ENCODE measurements around the gene HEBP1.
"Not testable (repeated sequence)": the region's sequence is repeated elsewhere in the genome, so short reads cannot be mapped to it uniquely, and the experiment has no call there.

HEBP1 gene, protein sequence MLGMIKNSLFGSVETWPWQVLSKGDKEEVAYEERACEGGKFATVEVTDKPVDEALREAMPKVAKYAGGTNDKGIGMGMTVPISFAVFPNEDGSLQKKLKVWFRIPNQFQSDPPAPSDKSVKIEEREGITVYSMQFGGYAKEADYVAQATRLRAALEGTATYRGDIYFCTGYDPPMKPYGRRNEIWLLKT

DNA sequence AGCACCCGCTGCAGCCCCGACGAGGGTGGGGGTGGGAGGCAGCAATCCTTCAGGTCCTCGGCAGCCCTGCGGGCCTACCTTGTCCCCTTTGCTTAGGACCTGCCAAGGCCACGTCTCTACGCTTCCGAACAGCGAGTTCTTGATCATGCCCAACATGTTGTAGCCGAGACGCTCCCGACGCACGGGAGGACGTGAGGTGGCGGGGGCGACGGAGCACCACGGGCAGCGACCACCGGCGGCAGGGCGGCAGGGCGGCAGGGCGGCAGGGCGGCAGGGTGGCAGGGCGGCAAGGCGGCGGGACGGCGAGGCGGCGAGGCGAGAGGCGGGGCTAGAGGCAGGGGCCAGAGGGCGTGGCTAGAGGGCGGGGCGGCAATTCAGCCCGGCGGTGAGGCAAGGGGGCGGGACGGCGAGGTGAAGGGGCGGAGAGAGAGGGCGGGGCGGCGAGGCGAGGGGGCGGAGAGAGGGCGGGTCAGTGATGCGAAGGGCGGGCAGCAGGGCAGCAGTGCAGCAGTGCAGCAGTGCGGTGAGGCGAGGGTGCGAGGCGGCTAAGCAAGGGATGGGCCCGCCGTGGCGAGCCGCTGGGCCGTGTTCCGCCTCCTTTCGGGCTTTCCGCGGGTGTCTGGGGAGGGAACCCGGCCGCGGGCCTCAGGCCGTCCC, at the start of gene HEBP1:
Gene HEBP1 (minus strand): TSS at position 307 of the 657 bp plus-strand sequence. CDS start 151 bp downstream, at position 156.
- Mint-ChIP-seq H3K27ac (peak within 1 kb of the TSS; percentile 79), H3K9me3 (no peaks in the 10 kb centered on the region), H3K4me1 (peaks cover 38% of the 10 kb centered on the region), H3K27me3 (no peaks in the 10 kb centered on the region), H3K36me3 (no peaks in the 10 kb centered on the region), H3K4me3 (peak within 1 kb of the TSS; percentile 92)

DNA sequence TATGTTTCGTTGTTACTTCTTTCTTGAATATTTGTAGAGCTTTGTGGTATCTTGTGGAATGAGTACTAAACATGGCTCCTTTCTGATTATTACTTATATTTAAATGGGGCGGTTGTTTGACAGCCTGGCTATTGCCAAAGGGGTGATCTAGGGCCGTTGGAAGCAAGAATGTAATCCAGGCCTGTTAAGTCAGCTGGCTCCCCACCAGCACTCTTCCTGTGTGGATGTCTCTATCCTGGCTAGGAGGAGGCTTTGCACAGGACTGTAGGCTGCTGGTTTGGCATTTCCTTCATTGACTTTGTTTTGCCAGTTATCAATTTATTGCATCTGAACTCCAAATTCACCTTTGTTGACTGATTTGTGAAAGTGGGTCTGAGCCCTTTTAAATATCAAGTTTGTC, 49.8 kb upstream of the HEBP1 start:
- Mint-ChIP-seq H3K4me1 (peaks cover 13% of the 10 kb centered on the region), H3K36me3 (peaks cover 2% of the 10 kb centered on the region), H3K9me3 (no peaks in the 10 kb centered on the region), H3K27me3 (no peaks in the 10 kb centered on the region), H3K27ac (no peak overlapping the region), H3K4me3 (no peak overlapping the region)

DNA sequence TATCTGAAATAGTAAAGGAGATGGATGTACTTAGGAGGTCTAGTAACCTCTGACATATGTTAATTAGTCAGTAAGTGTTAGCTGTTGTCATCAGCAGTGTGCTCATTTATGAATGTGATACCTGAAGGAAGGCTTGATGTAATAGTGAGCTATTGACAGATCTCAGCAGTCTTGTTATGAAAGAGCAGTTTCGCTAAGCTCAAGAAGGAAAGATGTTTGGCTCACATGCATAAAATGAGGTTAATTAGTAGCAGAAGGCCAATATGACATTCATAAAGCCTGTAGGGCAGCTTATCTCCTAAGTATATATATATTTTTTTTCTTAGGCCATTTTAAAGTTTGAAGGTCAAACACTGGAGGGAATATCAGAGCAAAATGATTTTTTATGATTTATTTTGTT, 46.9 kb upstream of the HEBP1 start:
- Mint-ChIP-seq H3K27me3 (no peaks in the 10 kb centered on the region), H3K27ac (no peak overlapping the region), H3K4me3 (no peak overlapping the region), H3K9me3 (no peaks in the 10 kb centered on the region), H3K36me3 (no peaks in the 10 kb centered on the region), H3K4me1 (peaks cover 15% of the 10 kb centered on the region)

DNA sequence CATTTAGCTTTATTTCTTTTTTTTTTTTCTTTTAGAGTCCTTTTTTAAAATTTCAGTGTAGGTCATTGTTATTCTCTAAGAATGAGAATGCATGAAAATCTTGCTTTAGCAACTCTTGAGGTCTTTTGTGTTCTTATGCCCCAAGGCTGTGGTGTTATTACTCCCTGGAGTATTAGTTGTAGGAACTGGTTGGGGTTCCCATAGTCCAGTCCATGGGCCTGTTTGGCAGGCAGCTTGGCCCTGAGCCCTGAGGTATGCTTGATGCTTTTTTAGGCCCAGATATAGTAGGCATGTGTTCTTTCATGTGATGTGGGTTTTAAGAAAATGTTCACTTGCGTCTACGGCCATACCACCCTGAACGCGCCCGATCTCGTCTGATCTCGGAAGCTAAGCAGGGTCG, 45.8 kb upstream of the HEBP1 start:
- H3K4me1 Mint-ChIP-seq, result peaks cover 15% of the 10 kb centered on the region
- H3K36me3 Mint-ChIP-seq, result no peaks in the 10 kb centered on the region
- no peak overlapping the region for H3K27ac Mint-ChIP-seq
- H3K9me3 Mint-ChIP-seq, result no peaks in the 10 kb centered on the region
- H3K4me3 Mint-ChIP-seq, result peak overlapping the region; percentile 87
- H3K27me3 Mint-ChIP-seq, result no peaks in the 10 kb centered on the region

DNA sequence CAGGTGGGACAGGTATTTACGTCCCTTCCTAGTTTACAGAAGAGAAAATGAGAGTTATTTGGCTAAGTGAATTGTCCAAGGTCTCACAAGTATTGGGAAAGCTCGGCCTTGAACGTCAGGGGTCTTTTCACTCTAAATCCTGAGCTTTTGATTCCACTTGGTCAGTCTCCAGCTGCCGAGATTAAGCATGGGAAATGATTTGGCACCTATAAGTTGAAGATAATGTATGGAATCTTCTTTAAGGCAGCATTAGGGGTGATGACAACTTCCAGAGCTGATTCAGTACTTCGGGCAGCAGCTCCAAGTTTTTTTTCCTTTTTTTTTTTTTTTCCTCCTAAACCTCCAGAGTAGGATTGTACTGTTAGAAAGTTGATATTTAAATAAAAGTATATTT, 44.8 kb upstream of the HEBP1 start:
- Mint-ChIP-seq H3K9me3 (no peaks in the 10 kb centered on the region), H3K4me1 (peaks cover 15% of the 10 kb centered on the region), H3K36me3 (no peaks in the 10 kb centered on the region), H3K27me3 (no peaks in the 10 kb centered on the region), H3K4me3 (peak overlapping the region; percentile 87), H3K27ac (no peak overlapping the region)

DNA sequence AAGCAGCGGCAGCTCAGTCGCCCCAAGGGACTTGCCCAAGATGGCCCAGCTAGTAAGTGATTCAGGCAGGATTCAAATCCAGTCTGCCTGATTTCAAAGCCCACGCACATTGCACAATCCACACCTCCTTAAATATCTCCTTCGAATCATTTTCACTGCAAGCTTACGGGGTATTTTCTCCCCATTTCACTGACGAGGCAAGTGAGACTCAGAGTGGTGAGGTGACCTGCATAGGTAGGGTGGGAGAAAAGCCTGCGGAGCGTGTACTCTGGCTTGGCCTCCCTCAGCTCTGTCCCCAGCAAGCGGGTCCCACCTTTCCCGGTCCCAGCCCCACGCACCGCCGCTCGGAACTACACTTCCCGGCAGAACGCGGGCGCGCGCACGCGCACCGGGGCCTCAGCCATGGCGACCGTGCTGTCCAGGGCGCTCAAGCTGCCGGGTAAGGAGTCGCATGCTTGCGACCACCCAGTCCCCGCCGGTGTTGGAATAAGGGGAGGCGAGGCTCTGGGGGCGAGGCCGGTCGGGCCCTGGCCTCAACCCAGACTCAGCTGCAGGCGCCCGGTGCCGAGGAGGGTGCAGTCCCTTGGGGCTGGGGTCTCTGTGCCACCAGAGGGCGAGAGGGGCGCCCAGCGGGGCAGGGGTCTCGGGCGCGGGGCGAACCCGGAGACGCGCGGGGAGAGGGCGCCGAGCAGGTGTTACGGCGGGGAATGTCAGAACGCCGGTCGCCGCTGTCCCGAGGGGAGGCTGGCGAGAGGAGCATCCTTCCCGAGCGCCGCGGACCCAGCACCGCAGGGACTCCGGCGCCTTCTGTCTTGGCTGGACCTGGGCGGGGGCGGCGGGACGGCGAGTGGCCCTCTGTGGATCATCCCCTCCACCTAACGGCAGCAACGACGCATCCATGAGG, 44.2 kb upstream of the HEBP1 start, which contains the start of gene FAM234B:
Gene FAM234B (plus strand): TSS at position 380 of the 904 bp plus-strand sequence. CDS start 23 bp downstream, at position 403.
- no peaks in the 10 kb centered on the region for H3K9me3 Mint-ChIP-seq
- H3K27me3 Mint-ChIP-seq, result no peaks in the 10 kb centered on the region
- H3K4me3 Mint-ChIP-seq, result peak within 1 kb of the TSS; percentile 87
- no peaks in the 10 kb centered on the region for H3K36me3 Mint-ChIP-seq
- H3K4me1 Mint-ChIP-seq, result peaks cover 15% of the 10 kb centered on the region
- H3K27ac Mint-ChIP-seq, result peak within 1 kb of the TSS; percentile 81

DNA sequence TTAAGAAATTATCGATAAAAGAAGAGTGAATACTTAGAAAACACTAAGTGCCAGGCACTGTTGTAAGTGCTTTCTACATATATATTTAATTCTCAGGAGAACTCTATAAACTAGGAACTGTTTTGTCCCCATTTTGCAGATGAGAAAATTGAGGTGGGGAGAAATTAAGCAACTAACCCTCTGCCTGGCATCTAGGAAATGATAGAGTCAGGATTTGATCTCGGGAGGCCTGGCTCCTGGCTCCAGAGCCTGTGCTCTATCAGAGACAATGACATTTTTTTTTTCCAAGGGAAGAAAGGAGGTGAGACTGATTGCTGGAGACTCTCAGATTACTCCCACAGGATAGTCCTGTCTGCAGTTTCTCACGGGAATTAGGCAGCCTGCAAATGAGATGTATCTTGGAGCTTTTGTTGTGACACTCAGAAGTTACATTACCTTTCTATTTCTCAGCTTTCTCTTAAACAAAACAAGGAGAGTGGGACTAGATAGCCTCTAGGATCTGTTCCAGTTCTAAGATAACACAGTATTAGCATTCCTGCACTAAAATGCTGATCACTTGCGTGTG, 42.7 kb upstream of the HEBP1 start:
- Mint-ChIP-seq H3K36me3 (no peaks in the 10 kb centered on the region), H3K4me3 (peak overlapping the region; percentile 62)

DNA sequence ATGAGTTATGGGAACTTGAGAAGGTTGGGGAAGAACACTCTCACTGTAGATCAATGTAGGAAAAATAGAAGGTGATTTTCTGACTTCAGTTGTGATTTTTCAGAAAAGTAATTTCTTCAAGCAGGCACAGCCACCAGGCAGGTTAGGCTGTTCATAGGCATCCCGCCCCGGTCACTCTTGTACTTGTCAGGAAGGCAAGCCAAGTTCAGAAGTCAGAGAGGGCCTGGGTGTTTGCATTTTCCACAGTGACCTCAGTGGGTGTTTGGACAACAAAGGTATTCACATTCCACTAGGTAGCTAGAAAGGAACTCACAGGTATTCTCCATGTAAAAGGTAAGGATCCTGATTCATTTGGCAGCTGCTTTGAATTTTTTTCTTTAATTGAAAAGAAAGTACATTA, 41.2 kb upstream of the HEBP1 start:
- Mint-ChIP-seq H3K27ac (no peak overlapping the region), H3K4me1 (peaks cover 15% of the 10 kb centered on the region), H3K9me3 (no peaks in the 10 kb centered on the region), H3K27me3 (no peaks in the 10 kb centered on the region), H3K36me3 (no peaks in the 10 kb centered on the region), H3K4me3 (no peak overlapping the region)

More for the DNA sequence above, 42.7 kb upstream of the HEBP1 start:
- Mint-ChIP-seq H3K9me3 (no peaks in the 10 kb centered on the region), H3K27me3 (no peaks in the 10 kb centered on the region), H3K27ac (no peak overlapping the region), H3K4me1 (peaks cover 15% of the 10 kb centered on the region)

DNA sequence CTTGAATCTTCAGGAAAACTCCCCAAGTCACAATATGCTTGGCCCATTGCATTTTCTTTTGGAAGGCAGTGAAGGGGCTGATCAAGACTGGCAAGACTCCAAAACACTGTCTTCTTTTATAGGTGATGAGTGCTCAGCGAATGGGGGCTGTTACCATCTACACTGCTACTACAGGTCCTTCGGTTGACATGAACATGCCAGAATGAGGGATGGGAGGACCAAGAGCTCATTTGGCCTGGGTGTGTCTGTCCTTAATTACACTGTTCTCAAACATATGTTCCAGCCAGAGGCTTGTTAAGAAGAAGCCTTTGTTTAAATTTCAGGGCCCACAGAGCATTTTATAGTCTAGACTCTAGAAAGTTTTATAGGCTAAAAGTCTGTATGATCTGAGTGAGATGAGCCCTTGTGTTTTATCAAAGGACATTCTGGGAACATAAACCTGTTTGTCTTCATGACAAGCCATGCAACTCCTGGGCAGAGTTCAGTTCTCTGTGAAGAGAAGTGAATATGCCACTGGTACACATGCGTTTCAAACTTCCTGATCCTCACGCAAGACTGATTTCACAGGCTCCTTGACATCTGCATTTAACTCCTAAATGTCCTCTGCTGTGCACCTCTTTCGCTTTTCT, 39.4 kb upstream of the HEBP1 start:
- no peaks in the 10 kb centered on the region for H3K36me3 Mint-ChIP-seq
- H3K9me3 Mint-ChIP-seq, result no peaks in the 10 kb centered on the region
- H3K27me3 Mint-ChIP-seq, result no peaks in the 10 kb centered on the region
- H3K4me3 Mint-ChIP-seq, result no peak overlapping the region
- H3K27ac Mint-ChIP-seq, result no peak overlapping the region
- H3K4me1 Mint-ChIP-seq, result no peaks in the 10 kb centered on the region

DNA sequence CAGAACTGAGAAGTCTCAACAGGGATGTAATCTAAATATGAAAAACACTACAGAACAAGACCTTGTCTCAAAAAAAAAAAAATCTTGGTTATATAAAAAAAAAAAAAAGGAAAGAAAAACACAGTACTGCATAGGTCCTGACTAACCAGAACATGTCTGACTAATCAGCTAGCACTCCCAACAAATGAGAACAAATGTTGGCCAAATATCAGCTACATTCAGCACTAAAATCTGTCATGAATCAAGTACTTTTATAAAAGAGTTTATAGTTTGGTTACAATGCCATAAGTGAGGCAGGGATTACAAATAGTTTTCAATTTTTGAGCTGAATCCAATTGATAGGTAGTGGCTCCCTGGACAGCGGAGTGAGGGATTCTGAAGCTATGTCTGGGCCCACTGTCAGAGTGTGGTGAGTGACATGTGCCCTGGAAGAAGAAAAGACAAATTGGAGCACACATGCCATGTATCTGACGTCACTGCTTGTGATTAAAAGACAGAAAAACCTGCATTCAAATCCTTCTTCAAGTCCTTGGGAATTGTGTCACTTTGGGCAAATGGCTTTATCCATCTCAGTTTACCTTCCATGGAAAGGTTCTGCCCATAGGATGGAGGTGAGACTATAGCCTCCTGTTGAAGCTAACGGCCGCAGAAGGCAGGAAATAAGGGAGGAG, 38.6 kb upstream of the HEBP1 start:
- Mint-ChIP-seq H3K36me3 (no peaks in the 10 kb centered on the region), H3K4me1 (no peaks in the 10 kb centered on the region), H3K27me3 (no peaks in the 10 kb centered on the region), H3K9me3 (no peaks in the 10 kb centered on the region), H3K4me3 (no peak overlapping the region), H3K27ac (no peak overlapping the region)

DNA sequence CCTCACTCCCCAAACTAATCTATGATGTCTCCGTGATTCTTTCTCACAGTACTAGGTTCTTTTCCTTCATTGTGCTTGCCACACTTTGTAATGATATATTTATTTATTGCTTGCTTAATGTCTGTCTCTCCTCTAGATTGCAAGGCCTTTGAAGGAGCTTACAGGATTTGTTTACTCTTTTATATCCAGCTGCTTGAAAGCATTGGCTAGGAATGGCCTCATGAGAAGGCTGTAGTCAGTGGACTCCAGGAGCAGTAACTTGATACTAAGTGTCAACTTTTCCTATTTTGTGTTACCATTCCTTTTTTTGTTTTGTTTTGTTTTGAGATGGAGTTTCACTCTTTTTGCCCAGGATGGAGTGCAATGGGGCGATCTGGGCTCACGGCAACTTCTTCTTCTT, 36.8 kb upstream of the HEBP1 start:
- H3K4me1 Mint-ChIP-seq, result no peaks in the 10 kb centered on the region
- H3K27me3 Mint-ChIP-seq, result no peaks in the 10 kb centered on the region
- no peaks in the 10 kb centered on the region for H3K9me3 Mint-ChIP-seq
- H3K27ac Mint-ChIP-seq, result no peak overlapping the region
- no peaks in the 10 kb centered on the region for H3K36me3 Mint-ChIP-seq
- no peak overlapping the region for H3K4me3 Mint-ChIP-seq

DNA sequence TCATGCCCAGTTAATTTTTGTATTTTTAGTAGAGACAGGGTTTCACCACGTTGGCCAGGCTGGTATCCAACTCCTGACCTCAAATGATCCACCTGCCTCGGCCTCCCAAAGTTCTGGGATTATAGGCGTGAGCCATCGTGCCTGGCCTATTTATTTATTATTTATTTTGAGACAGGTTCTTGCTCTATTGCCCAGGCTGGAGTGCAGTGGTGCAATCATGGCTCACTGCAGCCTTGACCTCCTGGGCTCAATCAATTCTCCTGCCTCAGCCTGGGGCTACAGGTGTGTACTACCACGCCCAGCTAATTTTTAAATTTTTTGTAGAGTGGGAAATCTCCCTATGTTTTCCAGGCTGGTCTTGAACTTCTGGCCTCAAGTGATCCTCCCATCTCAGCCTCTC, 35.3 kb upstream of the HEBP1 start:
- H3K4me3 Mint-ChIP-seq, H3K9me3 Mint-ChIP-seq, H3K4me1 Mint-ChIP-seq, H3K36me3 Mint-ChIP-seq, H3K27me3 Mint-ChIP-seq, H3K27ac Mint-ChIP-seq: not testable (repeated sequence)

DNA sequence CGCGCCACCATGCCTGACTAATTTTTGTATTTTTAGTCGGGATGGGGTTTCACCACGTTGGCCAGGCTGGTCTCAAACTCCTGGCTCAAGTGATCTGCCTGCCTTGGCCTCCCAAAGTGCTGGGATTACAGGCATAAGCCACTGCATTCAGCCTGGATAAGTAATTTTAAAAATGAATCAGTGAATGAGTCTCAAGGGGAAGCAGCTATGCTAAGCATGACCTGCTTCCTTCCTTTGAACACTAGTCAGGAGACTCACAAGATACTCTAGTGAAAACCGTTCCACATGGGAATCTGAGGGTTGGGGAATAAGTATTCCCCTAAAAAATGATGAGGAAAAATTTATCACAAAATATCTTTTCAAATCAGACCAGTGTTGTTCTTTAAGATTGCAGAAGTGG, 33.4 kb upstream of the HEBP1 start:
- no peak overlapping the region for H3K27ac Mint-ChIP-seq
- no peaks in the 10 kb centered on the region for H3K4me1 Mint-ChIP-seq
- H3K27me3 Mint-ChIP-seq, result no peaks in the 10 kb centered on the region
- no peaks in the 10 kb centered on the region for H3K9me3 Mint-ChIP-seq
- H3K36me3 Mint-ChIP-seq, result no peaks in the 10 kb centered on the region
- H3K4me3 Mint-ChIP-seq, result no peak overlapping the region

DNA sequence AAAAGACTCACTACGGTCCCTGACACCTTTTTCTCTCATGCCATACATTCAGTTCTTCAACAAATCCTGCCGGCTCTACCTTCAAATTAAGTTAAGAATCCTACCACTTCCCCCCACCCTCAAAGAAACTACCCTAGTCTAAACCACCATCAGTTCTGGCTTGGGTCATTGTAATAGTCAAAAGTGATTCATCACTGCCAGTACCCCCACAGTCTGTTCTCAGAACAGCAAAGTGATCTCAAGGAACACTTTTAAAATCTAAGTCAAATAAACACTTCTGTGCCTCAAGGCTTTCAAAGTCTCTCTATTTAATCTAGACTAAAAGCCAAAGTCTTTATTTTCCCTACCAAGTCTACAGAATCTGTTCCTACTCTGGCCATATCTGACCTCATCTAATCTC, 32.1 kb upstream of the HEBP1 start:
- Mint-ChIP-seq H3K27me3 (peaks cover 2% of the 10 kb centered on the region), H3K4me1 (no peaks in the 10 kb centered on the region), H3K4me3 (no peak overlapping the region), H3K9me3 (no peaks in the 10 kb centered on the region), H3K27ac (no peak overlapping the region), H3K36me3 (no peaks in the 10 kb centered on the region)
